Thyroid gland (tissue), 4 donors: ENCODE results near the gene RPL11. TPM values are rescaled to one million over a fixed set of nuclear protein-coding genes. Genes with fewer than 3 reads are reported as not detected.
"Not testable (repeated sequence)": the region's sequence is repeated elsewhere in the genome, so short reads cannot be mapped to it uniquely, and the experiment has no call there.

Experiments
- DNase-seq, 2 donors: peaks; one replicate each; pipeline ENCODE4 v3.0.0-alpha.2; 2019
- H3K27ac ChIP-seq, 3 donors: fragments of 200-600 bp; sonication (generic); 1 replicate in 2 of 3; 2 replicates in 1 of 3; pipeline ENCODE4 v1.5.1; 2016 to 2019; ENCODE audit warnings: mild to moderate bottlenecking in 1 of 3, moderate library complexity in 1 of 3
- H3K27me3 ChIP-seq: fragments of 200-600 bp; sonication (generic); one replicate; pipeline ENCODE4 v1.5.1; 2019
- H3K36me3 ChIP-seq, 2 donors: fragments of 200-600 bp; sonication (generic); one replicate each; pipeline ENCODE4 v1.5.1; 2016 to 2019
- H3K4me1 ChIP-seq, 2 donors: fragments of 200-600 bp; sonication (generic); one replicate each; pipeline ENCODE4 v1.5.1; 2017 to 2019
- H3K4me3 ChIP-seq, 3 donors: fragments of 200-600 bp; sonication (generic); replicated peaks in 1 of 3; 1 replicate in 2 of 3; 2 replicates in 1 of 3; pipeline ENCODE4 v1.5.1; 2016; ENCODE audit warnings: mild to moderate bottlenecking in 1 of 3
- H3K9me3 ChIP-seq: fragments of 200-600 bp; sonication (generic); one replicate; pipeline ENCODE4 v1.5.1; 2017
- CTCF ChIP-seq, 6 experiments: fragments of 200-600 bp in 3 of 6; fragments of 450-650 bp in 3 of 6; sonication (generic) in 3 of 6; IDR thresholded peaks; one replicate each; pipeline ENCODE4 v1.5.1; 2016 to 2019; ENCODE audit warnings: antibody characterized with exemption in 6 of 6, mild to moderate bottlenecking in 2 of 6, inconsistent platforms in 1 of 6, moderate library complexity in 1 of 6
- POLR2A ChIP-seq, 2 donors: fragments of 450-650 bp; IDR thresholded peaks; one replicate each; pipeline ENCODE4 v1.6.1; 2017; ENCODE audit warnings: antibody characterized with exemption in 2 of 2, mild to moderate bottlenecking in 2 of 2, moderate library complexity in 1 of 2
- WGBS, 2 donors: methylation state at CpG; one replicate each; pipeline ENCODE4 v1.1.5; 2017; 5-methylcytosine and 5-hydroxymethylcytosine counted together
- intact Hi-C: fragments of 100-400 bp; cut with DNase I; formaldehyde crosslinking; loops from one replicate; pipeline ENCODE4 v1.15.1; 2023
- total RNA-seq, 4 donors: library from RNA; depleted of rRNA; stranded (reverse); fragments of >200 nt; gene quantifications; one replicate each; pipeline ENCODE4 v1.2.3, GENCODE V29; 2016

Gene RPL11
- total RNA-seq, 4 donors from 2014 or later = 669 to 1,720 (median 801) TPM

DNA sequence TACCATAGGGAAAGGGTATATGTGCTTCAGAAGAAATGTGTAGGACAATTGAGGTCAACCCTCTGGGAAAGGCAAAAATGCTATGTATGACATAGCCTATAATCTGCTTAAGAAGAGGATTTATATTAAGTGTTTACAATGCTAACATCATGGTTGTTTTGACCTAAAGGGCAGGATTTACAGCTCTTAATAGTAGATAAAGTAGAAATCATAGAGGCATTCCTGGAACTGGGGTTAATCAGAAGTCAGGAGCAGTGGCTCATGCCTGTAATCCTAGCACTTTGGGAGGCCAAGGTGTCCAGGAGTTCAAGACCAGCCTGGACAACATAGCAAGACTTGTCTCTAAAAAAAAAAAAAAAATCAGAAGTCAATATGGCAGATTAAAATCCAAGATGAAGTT is 8.7 kb upstream of the RPL11 start:
- Histone ChIP-seq H3K4me1 (no peaks in the 10 kb centered on the region), H3K9me3 (no peaks in the 10 kb centered on the region), H3K27ac (no peak overlapping the region), H3K27me3 (no peaks in the 10 kb centered on the region), H3K36me3 (no peaks in the 10 kb centered on the region), H3K4me3 (no peak overlapping the region)
- TF ChIP-seq POLR2A (IDR thresholded peaks at IDR 0.05) (no peak), CTCF (IDR thresholded peaks at IDR 0.05) (no peak)
- no peak for DNase-seq
- intact Hi-C loops = no loop called here

DNA sequence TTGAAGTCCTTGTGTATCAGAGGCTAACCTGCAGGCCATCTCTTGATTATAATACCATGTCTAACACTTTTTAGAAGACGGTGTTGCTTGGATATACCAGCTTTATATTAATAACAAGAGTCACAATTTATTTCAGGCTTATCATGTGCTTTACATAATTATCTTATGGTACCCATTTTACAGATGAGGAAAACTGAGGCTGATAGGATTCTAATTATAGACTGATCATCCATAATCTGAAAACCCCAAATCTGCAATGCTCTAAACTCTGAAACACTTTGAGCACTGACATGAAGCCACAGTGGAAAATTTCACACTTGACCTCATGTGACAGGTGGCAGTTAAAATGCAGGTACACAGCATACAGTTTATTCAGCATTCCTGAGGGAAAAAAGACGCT is 7.2 kb upstream of the RPL11 start:
- WGBS, 2 donors = 69 to 78% methylated on average over 2 of the region's 2 CpGs
- no peak overlapping the region for H3K4me3 ChIP-seq
- TF ChIP-seq POLR2A (IDR thresholded peaks at IDR 0.05) = no peak
- no peak for DNase-seq
- H3K9me3 ChIP-seq = no peaks in the 10 kb centered on the region
- H3K27ac ChIP-seq = no peak overlapping the region
- no peaks in the 10 kb centered on the region for H3K27me3 ChIP-seq
- H3K36me3 ChIP-seq = no peaks in the 10 kb centered on the region
- no peaks in the 10 kb centered on the region for H3K4me1 ChIP-seq
- intact Hi-C loops = no loop called here

GRCh38 chr1:23685197-23685596 is 6.4 kb upstream of the RPL11 start:
- H3K4me1 ChIP-seq, H3K4me3 ChIP-seq, H3K27me3 ChIP-seq, H3K36me3 ChIP-seq, H3K27ac ChIP-seq, intact Hi-C loops, DNase-seq, H3K9me3 ChIP-seq: not testable (repeated sequence)
- WGBS, 2 donors = 83 to 85% methylated on average over 7 of the region's 7 CpGs

DNA sequence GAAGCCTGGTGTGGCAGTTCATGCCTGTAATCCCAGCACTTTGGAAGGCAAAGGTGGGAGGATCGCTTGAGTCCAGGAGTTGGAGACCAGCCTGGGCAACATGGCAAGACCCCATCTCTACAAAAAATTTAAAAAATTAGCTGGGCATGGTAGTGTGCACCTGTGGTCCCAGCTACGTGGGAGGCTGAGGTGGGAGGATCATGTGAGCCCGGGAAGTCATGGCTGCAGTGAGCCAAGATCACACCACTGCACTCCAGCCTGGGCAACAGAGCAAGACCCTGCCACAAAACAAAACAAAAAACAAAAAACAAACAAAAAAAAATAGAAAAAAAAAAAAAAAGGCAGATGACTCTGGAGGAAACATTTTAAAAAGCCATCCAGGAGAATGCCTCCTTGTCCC is 3.9 kb upstream of the RPL11 start:
- H3K27ac ChIP-seq, H3K4me3 ChIP-seq, H3K36me3 ChIP-seq, H3K9me3 ChIP-seq, intact Hi-C loops, H3K27me3 ChIP-seq, DNase-seq, H3K4me1 ChIP-seq: not testable (repeated sequence)
- 84 to 87% methylated on average over 3 of the region's 3 CpGs for WGBS, 2 donors

- H3K4me3 ChIP-seq, H3K27me3 ChIP-seq, H3K27ac ChIP-seq, H3K9me3 ChIP-seq, H3K36me3 ChIP-seq, intact Hi-C loops, DNase-seq: not testable (repeated sequence)
- H3K4me1 ChIP-seq = peaks cover 10% of the 10 kb centered on the region in 2 donors
- WGBS, 2 donors = 86% methylated on average over 1 of the region's 33 CpGs; no CpG with 5 or more reads in 1 of the 2 donors
Observed at GRCh38 chr1:23688281-23688680, 3.3 kb upstream of the RPL11 start.

DNA sequence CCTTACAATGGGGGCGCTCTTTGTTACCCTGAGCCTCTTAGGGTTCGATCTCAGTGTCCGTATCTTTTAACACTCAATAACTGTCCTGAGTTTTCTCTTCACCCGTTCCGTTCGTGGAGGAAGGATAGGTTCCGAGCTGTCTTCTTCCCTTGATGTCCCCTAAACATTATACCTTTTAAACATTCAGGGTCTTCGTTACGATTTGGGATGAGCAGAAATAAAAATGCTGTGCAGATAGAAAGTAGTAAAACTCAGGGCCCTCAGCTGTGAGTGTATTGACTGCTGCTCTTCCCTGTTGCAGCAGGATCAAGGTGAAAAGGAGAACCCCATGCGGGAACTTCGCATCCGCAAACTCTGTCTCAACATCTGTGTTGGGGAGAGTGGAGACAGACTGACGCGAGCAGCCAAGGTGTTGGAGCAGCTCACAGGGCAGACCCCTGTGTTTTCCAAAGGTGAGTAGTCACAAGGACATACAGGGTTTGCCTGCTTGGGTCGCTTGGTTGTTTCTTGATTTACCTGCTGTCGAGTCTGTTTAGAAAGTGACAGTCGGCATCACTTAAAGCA is 784 bp downstream of the RPL11 start:
- Histone ChIP-seq H3K27ac (peak overlapping the region; percentile 73 to 99 (median 90)), H3K4me3 (peak overlapping the region; percentile 33 to 79 (median 66)), H3K36me3 (peaks cover 35 to 38% of the 10 kb centered on the region in 2 donors), H3K27me3 (no peaks in the 10 kb centered on the region), H3K4me1 (peaks cover 10 to 24% of the 10 kb centered on the region in 2 donors), H3K9me3 (no peaks in the 10 kb centered on the region)
- DNase-seq = no peak
- intact Hi-C loops = loop anchor here (10.0 kb wide), 1 partner anchor 52 kb away; the partner anchor contains the start of gene ELOA
- WGBS, 2 donors = 11 to 13% methylated on average over 17 of the region's 17 CpGs
- no peak for TF ChIP-seq CTCF (IDR thresholded peaks at IDR 0.05)
- no peak for TF ChIP-seq POLR2A (IDR thresholded peaks at IDR 0.05)

- Histone ChIP-seq H3K27ac (no peak overlapping the region), H3K36me3 (peaks cover 42 to 47% of the 10 kb centered on the region in 2 donors), H3K27me3 (no peaks in the 10 kb centered on the region), H3K9me3 (no peaks in the 10 kb centered on the region), H3K4me3 (no peak overlapping the region), H3K4me1 (peaks cover 10 to 24% of the 10 kb centered on the region in 2 donors)
- no peak for DNase-seq
- TF ChIP-seq CTCF (IDR thresholded peaks at IDR 0.05) = no peak
- no peak for TF ChIP-seq POLR2A (IDR thresholded peaks at IDR 0.05)
- 68 to 69% methylated on average over 2 of the region's 2 CpGs for WGBS, 2 donors
- intact Hi-C loops = loop anchor here (10.0 kb wide), 1 partner anchor 51 kb away; the partner anchor contains the start of gene ELOA
Observed at GRCh38 chr1:23693599-23693998, 2.0 kb downstream of the RPL11 start.
